K562 (cell line): ENCODE measurements around the gene GPR32. TPM values are rescaled to one million over a fixed set of nuclear protein-coding genes. Genes with fewer than 3 reads are reported as not detected.

Experiments used
- CC2D1A ChIP-seq: fragments of 450-650 bp; IDR thresholded peaks from 2 replicates; pipeline ENCODE4 v1.6.1; 2017; ENCODE audit warnings: mild to moderate bottlenecking
- CHD2 ChIP-seq: IDR thresholded peaks from 2 replicates; pipeline ENCODE4 v1.6.1; 2011; ENCODE audit warnings: low read depth, low read length
- CREB1 ChIP-seq, 2 experiments: sonication (generic) in 1 of 2; formaldehyde crosslinking in 1 of 2; IDR thresholded peaks; 2 replicates each; pipeline versions ENCODE4 v1.6.1 to v1.8.0; 2012 to 2022; ENCODE audit warnings: inconsistent platforms in 1 of 2, mild to moderate bottlenecking in 1 of 2, missing genetic modification reagents in 1 of 2, moderate library complexity in 1 of 2
- CTBP1 ChIP-seq: fragments of 450-650 bp; IDR thresholded peaks from 2 replicates; pipeline ENCODE4 v1.6.1; 2016; ENCODE audit warnings: borderline replicate concordance
- CTCF ChIP-seq, 3 experiments: IDR thresholded peaks in 2 of 3; conservative IDR thresholded peaks in 1 of 3; 2 replicates each; pipeline ENCODE4 v1.5.1; 2011 to 2012; ENCODE audit warnings: low read length in 3 of 3, mild to moderate bottlenecking in 3 of 3, control low read depth in 2 of 3, improper control_type of control experiment in 1 of 3, inconsistent platforms in 1 of 3, low read depth in 1 of 3, mixed read lengths in 1 of 3, moderate library complexity in 1 of 3; ENCODE audit not compliant: insufficient read depth in 2 of 3
- E2F8 ChIP-seq: fragments of 450-650 bp; IDR thresholded peaks from 2 replicates; pipeline ENCODE4 v1.7.1; 2018; ENCODE audit warnings: mild to moderate bottlenecking, low read depth; ENCODE audit not compliant: partially characterized antibody
- EHMT2 ChIP-seq: fragments of 450-650 bp; IDR thresholded peaks from 2 replicates; pipeline ENCODE4 v1.6.1; 2018; ENCODE audit warnings: antibody characterized with exemption
- KLF13 ChIP-seq: fragments of 450-650 bp; IDR thresholded peaks from 2 replicates; pipeline ENCODE4 v1.6.1; 2016; ENCODE audit warnings: missing genetic modification characterization, low read depth, mild to moderate bottlenecking, missing compliant biosample characterization, moderate library complexity, borderline replicate concordance
- POLR2G ChIP-seq: fragments of 200-400 bp; formaldehyde crosslinking; IDR thresholded peaks from 2 replicates; pipeline ENCODE4 v1.6.1; 2017; ENCODE audit warnings: low read depth, mild to moderate bottlenecking, antibody characterized with exemption, low read length, moderate library complexity
- PYGO2 ChIP-seq: fragments of 450-650 bp; IDR thresholded peaks from 2 replicates; pipeline ENCODE4 v1.6.1; 2016; ENCODE audit warnings: mild to moderate bottlenecking, missing genetic modification characterization, moderate library complexity, missing compliant biosample characterization
- RBM39 ChIP-seq: fragments of 200-400 bp; formaldehyde crosslinking; optimal IDR thresholded peaks from 2 replicates; pipeline ENCODE3; 2018; ENCODE audit warnings: low read depth, low read length
- SLC30A9 ChIP-seq: fragments of 250-450 bp; sonication (Bioruptor Pico); IDR thresholded peaks from 2 replicates; pipeline ENCODE4 v1.8.0; 2022; ENCODE audit warnings: mild to moderate bottlenecking, moderate library complexity
- SNRNP70 ChIP-seq: fragments of 200-400 bp; formaldehyde crosslinking; optimal IDR thresholded peaks from 2 replicates; pipeline ENCODE3; 2017; ENCODE audit warnings: low read depth, low read length
- VEZF1 ChIP-seq: fragments of 200-800 bp; sonication (Bioruptor generic); IDR thresholded peaks from 2 replicates; pipeline ENCODE4 v1.6.1; 2017; ENCODE audit warnings: missing genetic modification characterization, missing compliant biosample characterization
- ZNF134 ChIP-seq: fragments of 250-450 bp; sonication (Bioruptor Pico); conservative IDR thresholded peaks from 2 replicates; pipeline ENCODE4 v1.4.0; 2020
- ZNF445 ChIP-seq: fragments of 250-450 bp; sonication (Bioruptor Pico); IDR thresholded peaks from 2 replicates; pipeline ENCODE4 v1.4.0; 2020; ENCODE audit warnings: low read depth, mild to moderate bottlenecking, moderate library complexity
- ZNF551 ChIP-seq: fragments of 250-450 bp; sonication (Bioruptor Pico); IDR thresholded peaks from 2 replicates; pipeline ENCODE4 v1.5.0; 2021; ENCODE audit warnings: mild to moderate bottlenecking, moderate library complexity
- ZNF57 ChIP-seq: fragments of 450-650 bp; formaldehyde crosslinking; IDR thresholded peaks from 2 replicates; pipeline ENCODE4 v1.4.0; 2020; ENCODE audit warnings: mild to moderate bottlenecking, moderate library complexity
- polyA plus RNA-seq, 8 experiments: library from polyadenylated mRNA; depleted of rRNA in 4 of 8; stranded (reverse) in 5 of 8; unstranded in 3 of 8; fragments of >200 nt; fragmentation: Nextera tagmentation in 2 of 8; fragmentation: Illumina TruSeq in 1 of 8; extraction: Ambion mirVana in 2 of 8; extraction: Trizol in 1 of 8; gene quantifications; 2 replicates each; pipeline versions ENCODE4 v1.2.1 to v1.2.3, GENCODE V29; 2011 to 2014; ENCODE audit warnings: inconsistent platforms in 1 of 8, missing spikeins in 1 of 8
- total RNA-seq, 7 experiments: library from RNA; depleted of rRNA in 6 of 7; stranded (reverse); fragments of >200 nt in 6 of 7; fragmentation: Illumina TruSeq in 2 of 7; extraction: Trizol in 2 of 7; gene quantifications; 2 replicates each; pipeline versions ENCODE4 v1.2.1 to v1.2.3, GENCODE V29; 2011 to 2021; ENCODE audit warnings: low replicate concordance in 1 of 7

The GPR32 gene
- total and polyA plus RNA-seq, 9 of the 15 experiments (the other 6 are each of a cell fraction or from before 2014, with no cell fraction given): not detected

- 0 out of 2 replicates have a peak, but pooled peaks have one; percentile 6 for TF ChIP-seq VEZF1
- 0 out of 2 replicates have a peak, but pooled peaks have one; percentile 10 for TF ChIP-seq KLF13 (tag)
- TF ChIP-seq POLR2G: peak; percentile 73
- TF ChIP-seq SNRNP70: no peak
- no peak for TF ChIP-seq PYGO2 (tag)
- peak; percentile 54; the same call in 1 of the 2 replicates for TF ChIP-seq CTBP1
- TF ChIP-seq E2F8: peak; percentile 14
- no peak for TF ChIP-seq CHD2
- no peak for TF ChIP-seq RBM39
- no peak for TF ChIP-seq CC2D1A
- no peak for TF ChIP-seq SLC30A9 (CRISPR knock-in tag)
- TF ChIP-seq ZNF134 (CRISPR knock-in tag): no peak
- no peak for TF ChIP-seq EHMT2
- TF ChIP-seq ZNF57 (CRISPR knock-in tag): 0 out of 2 replicates have a peak, but pooled peaks have one; percentile 17
- 0 out of 2 replicates have a peak, but pooled peaks have one; percentile 2 for TF ChIP-seq CREB1 (IDR thresholded peaks at IDR 0.05)
- TF ChIP-seq CREB1 (CRISPR knock-in tag; IDR thresholded peaks at IDR 0.05): no peak
- no peak for TF ChIP-seq ZNF551 (CRISPR knock-in tag)
- peak; percentile 15; the same call in 1 of the 2 replicates for TF ChIP-seq ZNF445 (CRISPR knock-in tag)
- peak; percentile 44 to 51 (median 45); a peak in 5 of 6 replicates for TF ChIP-seq CTCF (IDR thresholded peaks at IDR 0.05 in 2 of 3, conservative IDR thresholded peaks at IDR 0.05 in 1 of 3; ENCODE audit: insufficient read depth in 2 of 3, low read depth in 1 of 3, low read length in 3 of 3)
Measured at GRCh38 chr19:50796128-50796633, 25.9 kb downstream of the GPR32 start (continued).
